GM21825 (cell line): ENCODE measurements around the gene PDZK1IP1.
"Not testable (repeated sequence)": the region's sequence is repeated elsewhere in the genome, so short reads cannot be mapped to it uniquely, and the experiment has no call there.

Source experiments
- ATAC-seq: cut with Tn5 transposase; IDR thresholded peaks from one replicate; pipeline ENCODE4 v1.9.1; 2021; ENCODE audit warnings: mild to moderate bottlenecking, moderate library complexity; ENCODE audit not compliant: unreplicated experiment

Gene PDZK1IP1

DNA sequence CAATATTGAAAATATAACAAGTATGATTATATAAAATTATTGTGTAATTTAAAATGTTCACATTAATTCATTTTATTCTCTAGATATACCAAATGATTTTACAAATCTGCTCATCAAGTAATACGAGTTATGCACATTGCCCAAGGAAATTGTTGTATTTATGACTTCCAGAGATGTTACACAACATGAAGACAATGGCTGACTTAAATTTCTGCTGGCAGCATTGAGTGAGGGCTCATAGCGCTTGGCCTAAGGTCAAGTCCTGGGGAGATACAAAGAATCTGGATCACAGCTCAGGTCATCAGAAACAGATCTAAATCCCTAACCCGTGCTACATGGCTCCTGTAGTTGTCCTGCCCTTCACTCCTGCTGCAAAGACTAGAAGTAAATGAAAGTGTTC is 49.5 kb downstream of the PDZK1IP1 start:
- not testable (repeated sequence) for ATAC-seq

DNA sequence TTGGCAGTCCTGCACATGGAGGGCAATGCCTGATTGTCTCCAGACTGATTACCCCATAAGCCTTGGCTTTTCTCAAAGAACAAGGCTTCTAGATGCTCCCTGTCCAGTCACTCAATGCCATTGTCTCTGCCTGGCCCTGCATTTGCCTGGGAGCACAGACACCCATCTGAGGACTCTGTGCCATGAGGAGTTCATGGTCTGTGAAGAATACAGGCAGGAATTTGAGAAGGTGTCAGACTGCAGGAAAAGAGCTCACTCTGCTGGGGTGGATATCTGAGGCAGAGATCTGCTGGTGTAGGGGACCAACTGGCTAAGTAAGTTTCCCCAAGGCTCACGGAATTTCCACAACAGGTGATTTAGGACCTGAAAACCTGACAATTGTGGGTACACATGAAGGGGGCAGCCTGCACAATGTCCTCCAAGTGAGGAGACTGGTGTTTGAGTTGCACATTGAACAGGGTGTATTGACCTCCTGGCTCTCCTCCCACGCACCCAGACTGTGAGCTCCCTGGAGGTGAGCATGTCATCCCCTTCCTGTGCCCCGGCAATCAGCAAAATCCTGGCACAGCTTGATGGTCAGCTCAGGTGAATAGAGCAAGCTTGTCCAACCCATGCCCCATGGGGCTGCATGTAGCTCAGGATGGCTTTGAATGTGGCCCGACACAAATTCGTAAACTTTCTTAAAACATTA is 51.8 kb downstream of the PDZK1IP1 start:
- ATAC-seq, result no peak

DNA sequence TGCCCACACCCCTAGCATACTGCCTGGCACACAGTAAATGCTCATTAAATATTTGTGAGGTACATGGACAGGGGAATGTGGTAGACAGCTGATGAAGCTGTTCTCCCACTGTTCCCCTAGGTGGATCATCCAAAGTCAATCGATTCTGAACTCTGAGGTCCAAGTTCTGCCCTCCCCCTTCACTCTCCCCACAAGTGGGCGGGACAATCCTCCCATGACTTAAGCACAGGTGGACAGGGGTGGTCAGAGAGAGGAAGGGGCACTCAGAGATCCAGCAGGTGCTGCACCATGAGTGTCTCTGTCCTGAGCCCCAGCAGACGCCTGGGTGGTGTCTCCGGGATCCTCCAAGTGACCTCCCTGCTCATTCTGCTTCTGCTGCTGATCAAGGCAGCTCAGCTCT is 52.6 kb downstream of the PDZK1IP1 start, which contains the start of gene CYP4A22:
Gene CYP4A22 (plus strand): TSS at position 244 of the 400 bp plus-strand sequence. CDS start 45 bp downstream, at position 289.
- no peak for ATAC-seq
